GM20000 (cell line): ENCODE measurements around the gene ELF4.

Source experiments
- DNase-seq: peaks from one replicate; pipeline ENCODE4 v3.0.0; 2012; ENCODE audit warnings: low spot score
- TF ChIP-seq, protein P1 (sequence below): IDR thresholded peaks from 2 replicates; pipeline ENCODE4 v1.5.1; 2012; ENCODE audit warnings: mild to moderate bottlenecking, control low read depth; ENCODE audit errors: extremely low read depth, missing control alignments

The ELF4 gene

DNA sequence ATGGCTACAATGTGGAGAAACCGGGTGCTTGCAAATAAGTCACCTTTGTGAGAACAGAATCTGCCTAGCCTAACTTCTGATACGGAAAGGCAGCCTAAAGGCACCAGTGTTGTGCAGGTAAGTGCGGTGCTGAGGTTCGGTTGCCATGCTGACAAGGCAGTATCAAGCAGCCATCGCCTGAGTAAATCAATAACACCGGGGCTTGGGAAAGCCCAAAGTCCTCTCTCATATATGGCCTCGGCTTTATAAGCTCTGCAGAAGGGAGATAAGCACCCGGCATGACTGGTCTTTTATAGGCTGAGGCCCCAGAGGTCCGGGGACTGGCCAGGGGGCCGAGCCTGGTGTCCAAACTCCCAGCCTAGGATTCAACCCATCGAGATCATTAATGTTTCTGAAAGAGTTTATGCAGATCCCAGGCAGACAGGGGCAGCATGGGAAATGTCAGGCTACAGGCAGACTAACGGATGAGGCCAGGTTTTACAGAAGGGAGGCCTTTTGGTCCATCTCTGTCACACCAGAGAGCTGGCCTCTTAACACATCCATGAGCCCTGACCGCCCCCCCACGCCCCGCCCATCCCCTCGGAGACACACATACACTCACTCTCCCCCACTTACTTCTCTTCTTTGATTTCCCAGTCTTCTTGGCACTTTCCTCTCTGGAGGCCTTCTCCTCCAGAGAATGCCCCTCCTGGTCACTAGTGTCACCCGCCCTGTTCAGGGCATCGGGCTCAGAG lies 38.5 kb downstream of the ELF4 start:
- DNase-seq: no peak
- TF ChIP-seq, protein P1, sequence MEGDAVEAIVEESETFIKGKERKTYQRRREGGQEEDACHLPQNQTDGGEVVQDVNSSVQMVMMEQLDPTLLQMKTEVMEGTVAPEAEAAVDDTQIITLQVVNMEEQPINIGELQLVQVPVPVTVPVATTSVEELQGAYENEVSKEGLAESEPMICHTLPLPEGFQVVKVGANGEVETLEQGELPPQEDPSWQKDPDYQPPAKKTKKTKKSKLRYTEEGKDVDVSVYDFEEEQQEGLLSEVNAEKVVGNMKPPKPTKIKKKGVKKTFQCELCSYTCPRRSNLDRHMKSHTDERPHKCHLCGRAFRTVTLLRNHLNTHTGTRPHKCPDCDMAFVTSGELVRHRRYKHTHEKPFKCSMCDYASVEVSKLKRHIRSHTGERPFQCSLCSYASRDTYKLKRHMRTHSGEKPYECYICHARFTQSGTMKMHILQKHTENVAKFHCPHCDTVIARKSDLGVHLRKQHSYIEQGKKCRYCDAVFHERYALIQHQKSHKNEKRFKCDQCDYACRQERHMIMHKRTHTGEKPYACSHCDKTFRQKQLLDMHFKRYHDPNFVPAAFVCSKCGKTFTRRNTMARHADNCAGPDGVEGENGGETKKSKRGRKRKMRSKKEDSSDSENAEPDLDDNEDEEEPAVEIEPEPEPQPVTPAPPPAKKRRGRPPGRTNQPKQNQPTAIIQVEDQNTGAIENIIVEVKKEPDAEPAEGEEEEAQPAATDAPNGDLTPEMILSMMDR: no peak

DNA sequence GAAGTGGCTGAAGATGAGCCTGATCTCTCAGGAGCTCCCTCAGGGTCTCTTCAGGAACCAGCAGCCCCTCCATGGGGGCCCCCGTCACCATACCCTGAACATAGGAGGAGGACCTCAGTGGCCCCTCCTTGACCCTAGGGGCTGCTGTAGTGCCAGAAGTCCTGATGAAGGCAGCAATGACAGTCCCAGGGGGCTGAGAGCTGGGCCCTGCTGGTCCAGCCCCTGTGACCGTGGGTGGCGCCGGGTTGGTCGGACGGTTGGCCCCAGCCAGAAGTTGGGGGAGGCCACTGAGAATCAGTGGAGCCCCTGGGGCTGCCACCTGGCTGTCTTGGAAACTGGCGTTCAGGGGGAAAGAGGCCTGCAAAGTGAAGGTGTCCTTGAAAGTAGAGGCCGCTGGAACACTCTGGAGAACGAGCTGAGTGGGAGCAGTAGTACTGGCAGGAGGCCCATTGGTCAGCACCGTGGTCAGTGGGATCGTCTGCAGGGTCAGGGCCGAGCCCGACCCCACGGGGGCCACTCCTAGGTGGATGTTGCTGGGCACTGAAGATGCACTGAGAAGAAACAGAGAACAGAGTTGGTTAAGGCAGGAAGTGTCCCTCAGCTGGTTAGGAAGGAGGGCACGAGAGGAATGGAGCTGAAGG lies 43.2 kb downstream of the ELF4 start:
- no peak for DNase-seq
- TF ChIP-seq, protein P1: no peak

DNA sequence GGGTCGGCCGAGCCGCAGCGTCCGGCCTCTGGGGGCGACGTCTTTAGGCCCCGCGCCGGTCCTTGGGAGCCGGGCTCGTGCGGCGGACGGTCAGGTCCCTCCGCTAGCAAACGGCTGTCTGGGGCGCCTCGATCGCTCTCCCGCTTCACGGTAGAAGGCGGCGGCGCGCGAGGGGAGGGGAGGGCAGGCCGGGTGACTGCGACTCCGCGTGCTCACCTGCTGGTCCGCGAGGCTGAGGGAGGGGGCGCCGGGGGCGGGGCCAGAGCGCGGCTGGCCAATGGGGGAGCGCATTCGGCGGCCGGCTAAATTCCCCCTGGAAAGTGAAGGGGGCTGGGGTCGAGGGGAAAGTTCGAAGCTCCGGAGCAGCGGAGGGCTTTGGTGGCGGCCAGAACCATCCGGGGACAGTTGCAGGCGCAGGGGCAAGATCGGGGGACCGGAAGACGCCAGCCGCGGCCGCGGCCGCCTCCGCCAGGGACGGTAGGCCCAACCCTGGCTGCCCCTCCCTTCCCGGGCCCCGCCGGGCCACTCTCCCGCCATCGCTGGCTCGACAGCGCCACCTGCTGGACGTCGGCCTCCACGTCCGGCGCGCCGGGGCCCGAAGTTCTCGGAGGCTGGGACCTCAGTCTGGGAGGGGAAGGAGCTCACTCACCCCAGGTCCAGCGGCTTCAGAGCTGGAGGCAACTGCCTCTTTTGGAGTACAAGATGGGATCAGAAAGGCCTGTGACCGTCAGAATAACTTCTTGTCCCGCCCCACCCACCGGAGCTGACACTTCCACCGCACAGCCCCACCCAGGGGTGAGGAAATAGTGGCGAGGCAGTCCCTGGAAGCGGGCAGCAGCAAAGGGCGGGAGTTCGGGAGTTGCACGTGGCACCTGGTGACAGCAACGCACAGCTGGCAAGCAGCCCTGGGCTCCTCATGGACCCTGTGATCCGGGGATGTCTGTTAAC lies 49.9 kb downstream of the ELF4 start:
- peak; percentile 92 for DNase-seq
- TF ChIP-seq, protein P1: peak; percentile 76

DNA sequence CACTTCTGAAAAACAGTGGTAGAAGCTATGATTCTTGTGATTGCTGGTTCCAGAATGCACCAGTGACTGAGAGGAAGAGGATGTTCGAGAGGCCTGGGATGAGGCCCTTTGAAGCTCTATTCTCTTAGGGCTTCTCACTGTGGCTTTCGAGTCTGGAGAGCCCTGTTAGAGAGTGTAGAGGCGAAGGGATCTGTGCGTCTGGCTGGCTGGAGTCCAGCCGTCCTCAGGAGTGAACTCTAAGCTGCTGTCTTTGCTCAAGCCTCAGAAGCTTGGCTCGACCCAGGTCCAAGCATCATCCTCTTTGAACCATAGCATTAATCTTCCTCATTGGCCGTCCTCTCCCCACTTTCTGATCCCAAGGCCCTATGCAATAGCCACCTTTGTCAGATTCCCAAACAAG lies 51.6 kb downstream of the ELF4 start:
- TF ChIP-seq, protein P1: no peak
- no peak for DNase-seq

DNA sequence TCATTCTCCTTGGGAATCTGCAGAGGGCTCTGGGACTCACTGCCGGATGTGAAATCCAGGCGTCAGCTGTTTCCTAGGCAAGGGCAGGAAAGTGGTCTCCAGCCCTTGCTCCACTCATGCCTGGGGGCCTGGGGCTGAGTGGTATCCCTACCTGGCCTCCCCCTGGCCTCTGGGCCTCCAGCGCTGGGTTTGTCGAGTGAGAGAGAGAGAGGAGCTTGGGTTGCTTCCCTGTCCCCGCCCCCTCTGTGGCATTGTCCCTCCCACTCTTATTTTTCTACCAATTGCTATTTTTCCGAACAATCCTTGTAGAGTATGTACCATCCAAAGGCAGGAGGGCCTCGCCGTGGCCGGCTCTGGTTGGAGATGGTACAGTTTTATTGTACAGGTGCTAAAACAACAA lies 53.1 kb downstream of the ELF4 start:
- DNase-seq: no peak
- TF ChIP-seq, protein P1: no peak

DNA sequence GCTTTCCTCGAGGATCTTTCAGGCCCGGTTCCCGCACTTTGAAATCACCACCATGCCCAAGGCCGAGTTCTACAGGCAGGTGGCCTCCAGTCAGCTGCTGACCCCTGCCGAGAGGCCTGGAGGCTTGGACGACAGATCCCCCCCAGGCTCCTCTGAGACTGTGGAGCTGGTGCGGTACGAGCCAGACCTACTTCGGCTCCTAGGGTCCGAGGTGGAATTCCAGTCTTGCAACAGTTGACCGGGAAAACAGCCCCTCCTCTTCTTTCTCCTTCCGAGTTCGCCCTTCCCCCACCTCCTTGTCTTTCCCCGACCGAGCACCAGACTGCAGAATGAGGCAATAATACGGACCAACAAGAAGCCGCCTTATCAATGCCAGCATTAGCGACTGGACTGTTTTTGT lies 54.4 kb downstream of the ELF4 start:
- no peak for DNase-seq
- TF ChIP-seq, protein P1: no peak
